ENCODE results near the gene CPT1B.

GRCh38 chr22:50597097-50597496, 18.9 kb upstream of the CPT1B start:
- TF ChIP-seq POLR2AphosphoS5 (IDR thresholded peaks at IDR 0.05) (no peak), CTCF (IDR thresholded peaks at IDR 0.05; ENCODE audit: poor library complexity, severe bottlenecking) (no peak), REST (IDR thresholded peaks at IDR 0.05; ENCODE audit: borderline replicate concordance) (no peak), EZH2 (IDR thresholded peaks at IDR 0.05; ENCODE audit: borderline replicate concordance, insufficient read depth, low read length, poor library complexity, severe bottlenecking) (no peak)

All from neural cell (in vitro differentiated cells).